ENCODE measurements around the gene GALNT9.

GALNT9 gene

DNA sequence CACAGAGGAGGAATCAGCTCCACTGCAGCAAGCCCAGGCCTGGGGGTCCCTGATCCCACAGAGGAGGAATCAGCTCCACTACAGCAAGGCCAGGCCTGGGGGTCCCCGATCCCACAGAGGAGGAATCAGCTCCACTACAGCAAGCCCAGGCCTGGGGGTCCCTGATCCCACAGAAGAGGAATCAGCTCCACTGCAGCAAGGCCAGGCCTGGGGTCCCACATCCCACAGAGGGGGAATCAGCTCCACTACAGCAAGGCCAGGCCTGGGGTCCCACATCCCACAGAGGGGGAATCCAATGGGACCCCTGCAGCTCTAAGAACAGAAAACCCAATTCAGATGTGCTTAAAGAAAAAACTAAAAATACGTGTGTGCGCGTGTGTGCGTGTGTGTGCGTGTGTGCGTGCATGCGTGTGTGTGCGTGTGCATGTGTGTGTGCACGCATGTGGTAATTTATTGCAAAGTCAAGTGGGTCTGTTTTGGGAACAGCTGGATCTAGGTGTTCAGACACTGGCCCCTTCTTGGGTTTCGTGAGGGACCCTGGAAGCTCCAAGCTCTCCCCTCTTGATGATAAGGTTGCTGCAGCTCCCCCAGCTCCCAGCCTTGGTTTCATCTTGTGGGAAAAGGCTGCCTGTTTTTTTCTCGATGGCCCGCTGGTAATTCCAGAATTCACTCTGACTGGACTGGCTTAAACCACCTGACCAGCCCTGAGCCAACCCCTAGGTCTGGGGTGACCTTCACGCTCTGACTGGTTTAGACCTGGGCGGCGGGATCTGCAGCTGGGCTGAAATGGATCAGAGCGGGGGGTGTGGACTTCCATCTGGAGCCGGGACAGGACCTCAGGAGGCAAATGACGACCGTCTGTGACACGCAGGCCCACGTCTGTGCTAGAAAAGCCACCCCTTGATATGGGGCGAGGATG is 47.1 kb downstream of the GALNT9 start:
- DNase-seq (ENCODE audit: low read depth, low spot score), result no peak

DNA sequence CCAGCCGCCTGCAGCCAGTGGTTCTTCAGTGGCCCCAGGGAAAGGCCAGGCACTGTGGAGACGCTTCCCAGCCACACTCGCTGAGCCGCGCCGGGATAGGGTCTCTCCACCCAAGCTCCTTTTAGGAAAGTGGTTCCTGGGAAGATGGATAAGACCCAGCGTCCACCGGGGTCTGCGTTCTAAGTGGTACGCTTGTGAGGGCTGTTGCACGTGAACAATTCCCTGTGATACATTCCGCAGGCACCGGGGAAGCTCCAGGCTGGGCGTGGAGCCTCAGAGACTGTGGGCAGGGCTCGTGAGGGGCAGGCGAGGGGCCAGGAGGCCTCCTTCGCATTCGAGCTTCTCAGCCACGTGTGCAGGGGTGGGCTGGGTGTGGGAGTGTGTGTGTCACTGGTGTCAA is 48.4 kb downstream of the GALNT9 start:
- no peak for DNase-seq (ENCODE audit: low read depth, low spot score)

- DNase-seq (ENCODE audit: low read depth, low spot score), result no peak
Measured at GRCh38 chr12:132280406-132280805, 49.0 kb downstream of the GALNT9 start.

DNA sequence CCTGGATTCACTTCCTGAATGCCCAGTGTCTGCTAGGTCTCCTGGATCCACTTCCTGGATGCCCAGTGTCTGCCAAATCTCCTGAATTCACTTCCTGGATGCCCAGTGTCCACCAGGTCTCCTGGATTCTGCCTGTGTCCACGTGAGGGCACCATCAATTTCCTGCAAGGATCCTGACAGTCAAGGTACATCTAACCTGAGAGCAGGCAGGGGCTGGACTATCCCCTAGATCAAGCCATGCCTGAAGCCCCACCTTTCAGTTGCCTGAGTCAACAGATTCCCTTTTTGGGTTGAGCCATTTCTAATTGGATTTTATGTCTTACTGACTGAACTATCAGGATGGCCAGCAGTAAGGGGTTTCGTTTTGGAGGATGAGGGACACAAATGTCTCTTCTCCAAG is 49.5 kb downstream of the GALNT9 start:
- no peak for DNase-seq (ENCODE audit: low read depth, low spot score)

- no peak for DNase-seq (ENCODE audit: low read depth, low spot score)
Measured at GRCh38 chr12:132279184-132279889, 50.1 kb downstream of the GALNT9 start.

GRCh38 chr12:132278401-132279183 is 50.8 kb downstream of the GALNT9 start:
- DNase-seq (ENCODE audit: low read depth, low spot score), result no peak

DNA sequence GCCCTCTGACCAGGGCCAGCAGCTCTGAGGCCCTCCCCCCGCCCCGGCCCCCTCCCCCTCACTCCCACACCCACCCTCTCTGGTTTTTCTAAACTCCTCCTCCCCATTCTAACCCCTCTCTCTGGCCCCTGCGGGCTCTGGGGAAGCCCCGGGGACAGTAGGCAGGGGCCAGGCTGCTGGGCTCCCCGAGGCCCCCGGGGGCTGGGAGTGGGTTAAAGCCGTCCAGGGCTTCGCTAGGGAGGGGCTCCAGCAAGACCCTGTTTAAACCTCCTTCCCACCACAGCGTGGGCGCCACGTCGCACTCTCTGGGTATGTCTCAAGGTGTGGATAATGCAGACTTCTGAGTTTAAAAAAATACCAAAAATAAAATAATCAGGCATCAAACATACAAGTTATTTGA is 51.4 kb downstream of the GALNT9 start:
- no peak for DNase-seq (ENCODE audit: low read depth, low spot score)

DNA sequence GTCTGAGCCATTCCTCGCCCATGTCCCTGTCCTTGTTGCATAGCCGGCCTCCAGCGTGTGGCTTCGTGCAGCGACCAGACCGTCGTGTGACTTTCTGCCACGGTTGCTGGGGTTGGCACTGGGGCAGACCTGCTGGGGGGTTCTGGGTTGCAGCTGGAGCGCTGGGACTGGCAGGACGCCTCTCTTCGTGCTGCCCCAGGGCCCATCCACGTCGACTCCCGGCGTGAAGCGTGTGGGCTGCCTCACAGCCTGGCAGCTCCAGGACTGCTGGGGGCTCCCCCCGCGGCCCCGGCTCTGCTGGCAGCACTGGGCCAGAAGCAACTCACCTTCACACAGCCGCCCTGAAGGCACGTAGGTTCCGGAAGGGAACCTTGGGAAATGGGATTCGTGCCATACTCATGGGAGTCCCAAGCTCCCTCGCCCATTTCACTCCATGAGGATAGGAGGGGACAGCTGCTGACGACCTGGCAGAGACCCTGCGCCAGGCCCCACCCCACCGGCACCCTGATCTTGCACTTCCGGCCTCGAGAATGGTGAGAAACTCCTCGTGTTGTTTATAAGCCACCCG is 51.9 kb downstream of the GALNT9 start:
- DNase-seq (ENCODE audit: low read depth, low spot score), result no peak

GRCh38 chr12:132276827-132277373 is 52.5 kb downstream of the GALNT9 start:
- no peak for DNase-seq (ENCODE audit: low read depth, low spot score)

- no peak for DNase-seq (ENCODE audit: low read depth, low spot score)
Measured at GRCh38 chr12:132276066-132276826, 53.1 kb downstream of the GALNT9 start.

- DNase-seq (ENCODE audit: low read depth, low spot score), result no peak
Measured at GRCh38 chr12:132275631-132276030, 53.8 kb downstream of the GALNT9 start.

GRCh38 chr12:132275110-132275531 is 54.3 kb downstream of the GALNT9 start:
- peak; percentile 18 for DNase-seq (ENCODE audit: low read depth, low spot score)

DNA sequence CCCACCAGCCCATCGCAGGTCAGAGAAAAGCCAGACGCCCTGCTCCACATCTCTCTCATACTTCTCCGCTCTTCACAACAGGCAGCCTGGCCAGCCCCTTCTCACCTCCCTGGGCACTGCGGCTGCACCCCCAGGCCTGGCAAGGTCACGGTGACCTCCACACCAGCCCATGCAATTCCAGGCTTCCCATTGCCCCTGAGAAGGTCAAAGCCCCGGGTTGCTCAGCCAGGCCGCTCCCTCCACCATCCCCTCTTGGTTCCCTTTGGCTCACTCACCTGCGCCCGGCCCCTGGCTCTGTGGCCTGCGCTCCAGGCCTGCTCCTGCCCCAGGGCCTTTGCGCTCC is 55.4 kb downstream of the GALNT9 start:
- DNase-seq (ENCODE audit: low read depth, low spot score), result no peak

DNA sequence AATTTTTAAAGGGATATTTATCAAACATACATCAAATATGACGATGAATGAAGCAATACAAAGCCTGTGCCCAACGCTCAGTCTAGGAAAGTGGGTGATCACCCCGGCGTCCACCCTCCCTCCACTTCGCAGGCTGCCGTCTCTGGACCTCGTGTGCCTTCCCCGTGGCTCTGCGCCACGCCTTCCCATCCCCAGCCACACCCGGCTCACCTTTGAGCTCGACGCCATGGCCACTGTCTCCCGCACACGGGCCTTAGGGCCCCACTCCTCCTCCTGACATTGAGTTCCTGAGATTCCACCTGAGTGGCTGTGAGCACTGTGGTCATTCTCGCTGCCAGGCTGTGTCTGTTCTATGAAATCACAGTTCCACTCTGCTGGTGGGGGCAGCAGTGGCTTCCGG is 56.7 kb downstream of the GALNT9 start:
- DNase-seq (ENCODE audit: low read depth, low spot score), result no peak

DNA sequence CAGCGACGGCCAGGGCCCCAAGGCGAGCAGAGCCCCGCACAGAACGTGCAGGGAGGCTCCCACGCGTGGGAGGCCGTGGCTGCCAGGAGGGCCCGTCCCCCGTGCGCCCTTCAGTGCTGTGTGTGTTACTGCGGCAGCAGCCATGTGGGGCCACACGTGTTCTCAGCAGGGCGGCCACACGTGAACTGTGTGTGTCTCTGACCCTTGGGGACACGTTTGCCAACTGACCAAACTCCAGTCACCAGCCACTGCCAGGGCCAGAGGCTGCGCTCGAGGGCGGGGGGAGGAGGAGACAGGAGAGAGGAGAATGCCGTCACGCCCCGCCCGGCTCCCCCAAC is 57.7 kb downstream of the GALNT9 start:
- no peak for DNase-seq (ENCODE audit: low read depth, low spot score)

DNA sequence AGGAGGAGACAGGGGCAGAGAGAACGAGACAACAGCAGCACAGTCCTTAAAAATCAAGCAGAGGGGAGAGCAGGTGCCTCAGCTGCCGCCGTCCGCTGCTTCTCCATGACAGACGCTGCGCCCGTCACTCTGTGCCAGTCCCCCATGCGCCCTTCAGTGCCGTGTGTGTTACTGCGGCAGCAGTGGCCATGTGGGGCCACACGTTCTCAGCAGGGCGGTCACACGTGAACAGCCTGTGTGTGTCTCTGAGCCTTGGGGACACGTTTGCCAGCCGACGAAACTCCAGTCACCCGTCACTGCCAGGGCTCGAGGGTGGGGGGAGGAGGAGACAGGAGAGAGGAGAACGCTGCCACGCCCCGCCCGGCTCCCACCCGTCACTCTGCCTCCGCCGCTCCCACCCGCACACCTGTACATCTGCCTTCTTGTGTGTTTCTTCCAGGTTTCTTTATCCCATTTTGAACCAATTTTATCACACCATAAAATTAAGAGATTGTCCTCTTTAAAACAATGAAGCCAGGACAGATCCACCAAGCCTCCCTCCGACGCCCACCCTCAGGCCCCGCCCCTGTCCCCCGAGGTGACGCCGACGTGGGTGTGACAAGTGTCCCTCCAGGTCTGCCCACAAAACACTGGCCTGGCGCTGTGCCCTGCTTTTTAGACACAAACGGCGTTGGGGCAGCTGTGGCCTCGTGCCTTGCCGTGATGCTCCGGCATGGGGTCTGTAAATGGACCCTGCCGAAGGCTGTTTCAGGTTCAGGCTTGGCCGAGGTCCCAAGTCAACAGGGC is 58.2 kb downstream of the GALNT9 start:
- no peak for DNase-seq (ENCODE audit: low read depth, low spot score)

- no peak for DNase-seq (ENCODE audit: low read depth, low spot score)
Measured at GRCh38 chr12:132270516-132270915, 58.9 kb downstream of the GALNT9 start.

DNA sequence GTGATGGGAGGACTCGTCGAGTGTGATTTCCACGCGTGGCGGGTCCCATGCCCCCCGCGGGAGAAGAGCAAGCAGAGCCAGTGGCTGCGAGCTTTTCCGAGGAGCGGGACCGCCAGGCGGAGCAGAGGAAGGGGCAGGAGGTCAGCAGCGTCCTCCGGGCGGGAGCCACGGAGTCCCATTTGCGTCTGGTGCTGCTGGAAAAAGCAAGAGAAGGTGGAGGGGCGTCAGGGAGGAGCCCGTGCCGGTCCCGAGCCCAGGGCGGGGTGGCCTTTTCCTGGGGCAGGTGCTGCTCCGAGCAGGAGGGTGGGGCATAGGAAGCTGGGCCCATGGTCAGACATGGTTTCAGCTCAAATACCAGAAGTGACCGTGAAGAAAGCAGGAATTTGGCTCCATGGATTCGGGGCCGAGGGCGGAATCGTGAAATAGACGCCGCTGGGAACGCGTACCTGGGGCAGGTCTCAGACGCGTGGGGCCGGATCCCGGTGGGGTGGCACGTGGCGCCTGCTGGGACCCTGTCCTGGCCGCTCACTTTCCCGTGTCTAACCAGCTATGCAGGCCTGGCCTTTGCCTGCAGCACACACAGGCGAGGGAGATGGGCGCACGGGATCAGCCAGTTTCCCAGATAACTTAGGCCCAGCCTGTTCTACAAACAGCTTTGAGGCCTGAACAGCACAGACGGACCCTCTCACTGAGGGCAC is 60.0 kb downstream of the GALNT9 start:
- DNase-seq (ENCODE audit: low read depth, low spot score), result no peak

- DNase-seq (ENCODE audit: low read depth, low spot score), result no peak
Measured at GRCh38 chr12:132268674-132269073, 60.7 kb downstream of the GALNT9 start.

DNA sequence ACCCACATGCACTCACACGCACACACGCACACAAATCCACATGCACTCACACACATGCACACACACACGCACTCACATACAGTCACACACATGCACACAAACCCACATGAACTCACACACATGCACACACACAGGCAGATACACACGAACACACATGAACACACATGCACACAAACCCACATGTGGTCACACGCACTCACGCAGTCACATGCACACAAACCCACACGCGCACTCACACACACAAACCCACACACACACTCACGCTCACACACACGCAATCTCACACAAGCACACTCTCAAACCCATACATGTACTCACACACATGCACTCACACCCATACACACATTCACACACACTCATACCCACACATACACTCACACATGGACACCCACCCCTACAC is 61.5 kb downstream of the GALNT9 start:
- DNase-seq (ENCODE audit: low read depth, low spot score), result no peak
